ENCODE data around the gene ARAP1.

DNA sequence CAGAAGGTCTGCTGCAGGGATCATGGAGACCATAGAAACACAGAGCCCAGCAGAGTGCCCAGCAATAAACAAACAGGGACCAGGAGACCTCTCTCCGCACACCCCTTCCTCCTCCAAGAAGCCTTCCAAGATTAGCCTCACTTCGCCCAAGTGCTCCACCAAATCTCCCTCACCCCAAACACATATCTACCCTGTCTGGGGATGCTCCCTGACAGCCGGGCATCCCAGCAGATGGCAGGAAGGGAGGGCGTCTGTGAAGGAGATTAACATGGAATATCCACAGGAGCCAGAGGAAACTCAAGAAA lies 26.5 kb downstream of the ARAP1 start:
- TF ChIP-seq, protein P1, sequence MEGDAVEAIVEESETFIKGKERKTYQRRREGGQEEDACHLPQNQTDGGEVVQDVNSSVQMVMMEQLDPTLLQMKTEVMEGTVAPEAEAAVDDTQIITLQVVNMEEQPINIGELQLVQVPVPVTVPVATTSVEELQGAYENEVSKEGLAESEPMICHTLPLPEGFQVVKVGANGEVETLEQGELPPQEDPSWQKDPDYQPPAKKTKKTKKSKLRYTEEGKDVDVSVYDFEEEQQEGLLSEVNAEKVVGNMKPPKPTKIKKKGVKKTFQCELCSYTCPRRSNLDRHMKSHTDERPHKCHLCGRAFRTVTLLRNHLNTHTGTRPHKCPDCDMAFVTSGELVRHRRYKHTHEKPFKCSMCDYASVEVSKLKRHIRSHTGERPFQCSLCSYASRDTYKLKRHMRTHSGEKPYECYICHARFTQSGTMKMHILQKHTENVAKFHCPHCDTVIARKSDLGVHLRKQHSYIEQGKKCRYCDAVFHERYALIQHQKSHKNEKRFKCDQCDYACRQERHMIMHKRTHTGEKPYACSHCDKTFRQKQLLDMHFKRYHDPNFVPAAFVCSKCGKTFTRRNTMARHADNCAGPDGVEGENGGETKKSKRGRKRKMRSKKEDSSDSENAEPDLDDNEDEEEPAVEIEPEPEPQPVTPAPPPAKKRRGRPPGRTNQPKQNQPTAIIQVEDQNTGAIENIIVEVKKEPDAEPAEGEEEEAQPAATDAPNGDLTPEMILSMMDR (conservative IDR thresholded peaks at IDR 0.05 in 1 of 2, IDR thresholded peaks at IDR 0.05 in 1 of 2; ENCODE audit: extremely low read depth in 1 of 2, insufficient read depth in 1 of 2, low read depth in 1 of 2, low read length in 2 of 2) = no peak
- TF ChIP-seq EZH2 (IDR thresholded peaks at IDR 0.05; ENCODE audit: borderline replicate concordance, low read length) = no peak
